PC-9 (cell line): ENCODE data around the gene CCDC33. TPM values are rescaled to one million over a fixed set of nuclear protein-coding genes. Genes with fewer than 3 reads are reported as not detected.

Experiments used
- BruUV-seq: library from RNA; stranded (reverse); fragments of 400-500 nt; replicated peaks from 2 replicates; lab custom pipeline; 2021; lab: Mats Ljungman, UMichigan
- CTCF ChIA-PET: fragments of 300-600 bp; sonication (Branson Sonifier 250); formaldehyde crosslinking; loops from one replicate; lab custom pipeline; 2022; ENCODE audit warnings: antibody characterized with exemption; lab: Charles Lee
- POLR2A ChIA-PET: fragments of 300-600 bp; sonication (Branson Sonifier 250); formaldehyde crosslinking; loops from one replicate; lab custom pipeline; 2022; ENCODE audit warnings: antibody characterized with exemption; ENCODE audit not compliant: unreplicated experiment; lab: Charles Lee
- DNase-seq, 2 experiments: peaks; one replicate each; pipeline versions ENCODE4 v3.0.0 to v3.0.0-alpha.2; 2015 to 2022; ENCODE audit warnings: mixed read lengths in 1 of 2
- H2AFZ ChIP-seq: fragments of 200-600 bp; sonication (generic); 2 replicates; pipeline ENCODE4 v1.8.1; 2017; ENCODE audit warnings: antibody characterized with exemption
- H3F3A ChIP-seq: fragments of 200-600 bp; sonication (generic); 2 replicates; pipeline ENCODE4 v1.8.1; 2017; ENCODE audit warnings: antibody characterized with exemption, mild to moderate bottlenecking, low read depth; ENCODE audit not compliant: insufficient read depth
- H3K27ac ChIP-seq: fragments of 200-600 bp; sonication (generic); 2 replicates; pipeline ENCODE4 v1.6.1; 2016; ENCODE audit warnings: mixed run types
- H3K27me3 ChIP-seq: fragments of 200-600 bp; sonication (generic); 2 replicates; pipeline ENCODE4 v1.6.1; 2016; ENCODE audit warnings: low read depth, mixed run types; ENCODE audit not compliant: insufficient read depth
- H3K36me3 ChIP-seq: fragments of 200-600 bp; sonication (generic); 2 replicates; pipeline ENCODE4 v1.6.1; 2016; ENCODE audit warnings: low read depth, mixed run types
- H3K4me1 ChIP-seq: fragments of 200-600 bp; sonication (generic); replicated peaks from 2 replicates; pipeline ENCODE4 v1.6.1; 2016; ENCODE audit warnings: mixed run types; ENCODE audit not compliant: insufficient read depth
- H3K4me2 ChIP-seq: fragments of 200-600 bp; sonication (generic); 2 replicates; pipeline ENCODE4 v1.6.1; 2017; ENCODE audit warnings: mixed run types
- H3K4me3 ChIP-seq: fragments of 200-600 bp; sonication (generic); 2 replicates; pipeline ENCODE4 v1.6.1; 2016; ENCODE audit warnings: mixed run types
- H3K79me2 ChIP-seq: fragments of 200-600 bp; sonication (generic); 2 replicates; pipeline ENCODE4 v1.6.1; 2017; ENCODE audit warnings: low read depth, mixed run types
- H3K9me2 ChIP-seq: fragments of 200-600 bp; sonication (generic); 2 replicates; pipeline ENCODE4 v1.8.1; 2017; ENCODE audit warnings: mild to moderate bottlenecking; ENCODE audit not compliant: insufficient read depth
- H3K9me3 ChIP-seq: fragments of 200-600 bp; sonication (generic); 2 replicates; pipeline ENCODE4 v1.8.1; 2016; ENCODE audit warnings: low read depth; ENCODE audit not compliant: insufficient read depth
- H4K20me1 ChIP-seq: fragments of 200-600 bp; sonication (generic); 2 replicates; pipeline ENCODE4 v1.8.1; 2017; ENCODE audit not compliant: insufficient read depth
- EZH2 ChIP-seq: fragments of 200-600 bp; sonication (generic); IDR thresholded peaks from 2 replicates; pipeline ENCODE4 v1.8.0; 2017; ENCODE audit warnings: antibody characterized with exemption, low read depth
- intact Hi-C: fragments of 100-400 bp; cut with micrococcal nuclease; formaldehyde crosslinking; loops from one replicate; pipeline ENCODE4 v1.10.0; 2022; ENCODE audit not compliant: unreplicated experiment
- total RNA-seq: library from RNA; stranded (reverse); gene quantifications from 2 replicates; pipeline ENCODE4 v1.2.3, GENCODE V29; 2021
- TF ChIP-seq, protein P1 (sequence below): fragments of 200-600 bp; sonication (generic); conservative IDR thresholded peaks from 2 replicates; pipeline ENCODE4 v1.6.1; 2017; ENCODE audit warnings: mixed run types, antibody characterized with exemption, mild to moderate bottlenecking, moderate library complexity

The CCDC33 gene
- total RNA-seq, 1 experiment from 2014 or later, result 7.5 TPM

DNA sequence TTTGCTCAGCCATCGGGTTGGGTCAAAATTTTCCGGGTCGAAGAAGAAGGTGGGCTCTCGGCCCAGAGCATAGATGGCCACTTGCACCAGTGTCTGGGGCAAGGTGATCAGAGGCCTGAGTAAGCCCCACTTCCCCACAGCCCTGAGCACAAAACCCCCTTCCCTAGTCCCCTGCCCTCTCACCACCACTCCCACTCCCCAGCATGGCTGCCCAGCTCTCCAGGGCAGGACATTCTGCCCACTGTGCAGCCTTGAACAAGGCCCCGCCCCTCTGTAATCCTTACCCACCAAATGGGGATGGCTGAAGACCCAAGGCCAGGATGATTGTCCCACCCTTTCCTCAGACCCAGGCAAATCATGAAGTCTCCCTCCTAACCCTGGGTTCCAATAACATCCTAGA, 102.5 kb downstream of the CCDC33 start:
- no peak overlapping the region for H3K4me3 ChIP-seq
- H3K27ac ChIP-seq, result peak overlapping the region; percentile 85
- no peaks in the 10 kb centered on the region for H3K27me3 ChIP-seq
- H3K4me1 ChIP-seq, result peaks cover 59% of the 10 kb centered on the region
- H3K36me3 ChIP-seq, result no peaks in the 10 kb centered on the region
- H2AFZ ChIP-seq, result no peak overlapping the region
- H4K20me1 ChIP-seq, result no peaks in the 10 kb centered on the region
- no peaks in the 10 kb centered on the region for H3K9me2 ChIP-seq
- peaks cover 24% of the 10 kb centered on the region for H3F3A ChIP-seq
- TF ChIP-seq, protein P1, sequence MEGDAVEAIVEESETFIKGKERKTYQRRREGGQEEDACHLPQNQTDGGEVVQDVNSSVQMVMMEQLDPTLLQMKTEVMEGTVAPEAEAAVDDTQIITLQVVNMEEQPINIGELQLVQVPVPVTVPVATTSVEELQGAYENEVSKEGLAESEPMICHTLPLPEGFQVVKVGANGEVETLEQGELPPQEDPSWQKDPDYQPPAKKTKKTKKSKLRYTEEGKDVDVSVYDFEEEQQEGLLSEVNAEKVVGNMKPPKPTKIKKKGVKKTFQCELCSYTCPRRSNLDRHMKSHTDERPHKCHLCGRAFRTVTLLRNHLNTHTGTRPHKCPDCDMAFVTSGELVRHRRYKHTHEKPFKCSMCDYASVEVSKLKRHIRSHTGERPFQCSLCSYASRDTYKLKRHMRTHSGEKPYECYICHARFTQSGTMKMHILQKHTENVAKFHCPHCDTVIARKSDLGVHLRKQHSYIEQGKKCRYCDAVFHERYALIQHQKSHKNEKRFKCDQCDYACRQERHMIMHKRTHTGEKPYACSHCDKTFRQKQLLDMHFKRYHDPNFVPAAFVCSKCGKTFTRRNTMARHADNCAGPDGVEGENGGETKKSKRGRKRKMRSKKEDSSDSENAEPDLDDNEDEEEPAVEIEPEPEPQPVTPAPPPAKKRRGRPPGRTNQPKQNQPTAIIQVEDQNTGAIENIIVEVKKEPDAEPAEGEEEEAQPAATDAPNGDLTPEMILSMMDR, result no peak
- TF ChIP-seq EZH2, result no peak
- CTCF ChIA-PET, result no interaction called here
- no peaks in the 10 kb centered on the region for H3K9me3 ChIP-seq
- intact Hi-C loops, result no loop called here
- DNase-seq, result no peak
- H3K79me2 ChIP-seq, result no peaks in the 10 kb centered on the region
- H3K4me2 ChIP-seq, result peak overlapping the region; percentile 59; the same call in 1 of the 2 replicates
- BruUV-seq, result no TSS peak
- POLR2A ChIA-PET, result no interaction called here

- TF ChIP-seq EZH2, result no peak
- TF ChIP-seq, protein P1, result no peak
- BruUV-seq, result no TSS peak
- intact Hi-C loops, result no loop called here
Measured at GRCh38 chr15:74339371-74339770, 103.2 kb downstream of the CCDC33 start.

DNA sequence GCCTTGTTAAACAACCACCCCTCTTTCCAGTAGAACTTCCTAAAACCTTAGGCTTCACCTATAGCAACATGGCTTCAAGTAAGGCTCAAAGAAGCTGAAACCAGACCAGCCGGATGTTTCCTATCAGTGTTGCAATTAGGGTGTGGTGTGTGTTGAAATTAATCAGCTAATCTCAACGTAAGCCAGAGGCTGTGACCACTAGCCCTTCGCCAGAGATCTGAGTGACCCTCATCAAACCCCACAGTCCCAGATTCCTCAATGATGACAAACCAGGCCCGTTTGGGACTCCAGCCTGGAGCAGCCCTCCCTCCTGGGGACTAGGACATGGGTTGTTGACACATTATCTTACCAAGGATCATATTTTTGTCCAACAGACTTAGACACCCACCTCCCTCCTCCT, 104.0 kb downstream of the CCDC33 start:
- DNase-seq, result peak; percentile 82 to 98
- CTCF ChIA-PET, result interaction anchor here (0.5 to 0.6 kb wide), 2 partner anchors 22 to 385 kb away, joined by 4 to 12 read pairs; no protein-coding TSS in a partner anchor

More at GRCh38 chr15:74339371-74339770, 103.2 kb downstream of the CCDC33 start:
- H3K27me3 ChIP-seq, result no peaks in the 10 kb centered on the region
- H3K79me2 ChIP-seq, result no peaks in the 10 kb centered on the region
- peaks cover 59% of the 10 kb centered on the region for H3K4me1 ChIP-seq
- H3K9me3 ChIP-seq, result no peaks in the 10 kb centered on the region
- H3F3A ChIP-seq, result peaks cover 24% of the 10 kb centered on the region
- H3K36me3 ChIP-seq, result no peaks in the 10 kb centered on the region
- H3K4me2 ChIP-seq, result peak overlapping the region; percentile 59
- POLR2A ChIA-PET, result no interaction called here
- no peak overlapping the region for H3K4me3 ChIP-seq
- DNase-seq, result no peak
- H4K20me1 ChIP-seq, result no peaks in the 10 kb centered on the region
- H3K9me2 ChIP-seq, result no peaks in the 10 kb centered on the region
- peak overlapping the region; percentile 85 for H3K27ac ChIP-seq
- CTCF ChIA-PET, result no interaction called here
- H2AFZ ChIP-seq, result no peak overlapping the region

More for the DNA sequence above, 104.0 kb downstream of the CCDC33 start:
- Histone ChIP-seq H3K27me3 (no peaks in the 10 kb centered on the region), H3K36me3 (no peaks in the 10 kb centered on the region), H3K4me2 (peak overlapping the region; percentile 59), H3K27ac (peak overlapping the region; percentile 85), H3K79me2 (no peaks in the 10 kb centered on the region), H3K4me3 (no peak overlapping the region; the same call in 1 of the 2 replicates), H3K9me3 (no peaks in the 10 kb centered on the region), H3K4me1 (peaks cover 60% of the 10 kb centered on the region), H4K20me1 (no peaks in the 10 kb centered on the region), H2AFZ (no peak overlapping the region), H3K9me2 (no peaks in the 10 kb centered on the region), H3F3A (peaks cover 24% of the 10 kb centered on the region)
- intact Hi-C loops, result loop anchor here (10.0 kb wide), 1 partner anchor 705 kb away; the partner anchor contains the start of gene NPTN
- BruUV-seq, result no TSS peak
- TF ChIP-seq, protein P1, result no peak
- POLR2A ChIA-PET, result interaction anchor here (0.6 to 0.8 kb wide), 2 partner anchors 61 to 393 kb away, joined by 4 to 9 read pairs; no protein-coding TSS in a partner anchor
